ENCODE results near the gene INSL3. TPM values are rescaled to one million over a fixed set of nuclear protein-coding genes. Genes with fewer than 3 reads are reported as not detected.

The INSL3 gene
- polyA plus RNA-seq, 3 donors, result 0.25 to 1.7 (median 0.64) TPM

DNA sequence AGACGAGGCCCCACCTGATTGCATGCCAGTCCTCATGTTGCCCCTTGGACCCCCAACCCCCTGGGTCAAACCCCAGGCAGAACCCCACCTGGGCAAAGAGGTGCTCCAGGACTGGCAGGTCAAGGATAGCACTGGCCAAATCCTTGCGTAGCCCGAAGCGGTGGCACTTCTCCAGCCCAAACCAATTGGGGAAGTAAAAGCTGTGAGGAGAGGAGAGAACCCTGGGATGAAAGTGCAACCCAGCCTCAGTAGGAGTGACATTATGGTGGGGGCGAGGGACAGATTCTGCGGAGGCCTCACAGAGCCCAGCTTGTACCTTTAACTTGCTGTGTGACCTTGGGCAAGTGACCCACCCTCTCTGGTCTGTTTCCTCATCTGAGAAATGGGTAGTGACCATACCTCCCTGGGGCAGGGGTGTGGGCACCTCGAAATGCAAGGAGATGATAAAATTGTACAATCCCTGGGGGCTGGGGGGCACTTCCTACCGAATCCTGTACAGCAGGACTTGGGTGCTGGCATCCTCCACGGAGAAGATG is 22.0 kb upstream of the INSL3 start:
- H3K27ac Mint-ChIP-seq, result peak overlapping the region in 2 of 7 donors; percentile 15 to 37
- Histone ChIP-seq H3K4me1 (ENCODE audit: control insufficient read depth in 1 of 2, insufficient read depth in 2 of 2, low read length in 2 of 2) (peaks cover 41 to 50% of the 10 kb centered on the region in 2 donors), H3K36me3 (replicated peaks in 1 of 2; ENCODE audit: control insufficient read depth in 1 of 2, insufficient read depth in 2 of 2, low read length in 2 of 2) (peaks cover 30 to 45% of the 10 kb centered on the region in 2 donors)

GRCh38 chr19:17842663-17843291 is 21.5 kb upstream of the INSL3 start:
- Histone ChIP-seq H3K9me3 (replicated peaks in 1 of 2; ENCODE audit: control insufficient read depth in 1 of 2, insufficient read depth in 1 of 2, low read length in 2 of 2) (no peaks in the 10 kb centered on the region), H3K79me2 (ENCODE audit: insufficient read depth, low read length) (peaks cover 3% of the 10 kb centered on the region), H3K9ac (ENCODE audit: insufficient read depth, low read length, poor library complexity, severe bottlenecking) (no peak overlapping the region), H3K27me3 (ENCODE audit: control insufficient read depth in 2 of 2, insufficient read depth in 2 of 2, low read length in 2 of 2) (no peaks in the 10 kb centered on the region), H3K4me2 (replicated peaks; ENCODE audit: extremely low read depth, low read length, poor library complexity, severe bottlenecking) (no peak overlapping the region), H4K20me1 (ENCODE audit: insufficient read depth, low read length) (peaks cover 17% of the 10 kb centered on the region), H3K4me1 (ENCODE audit: control insufficient read depth in 1 of 2, insufficient read depth in 2 of 2, low read length in 2 of 2) (peaks cover 36 to 44% of the 10 kb centered on the region in 2 donors), H2AFZ (ENCODE audit: insufficient read depth, low read depth, low read length, poor library complexity, severe bottlenecking) (no peak overlapping the region), H3K27ac (ENCODE audit: low read depth in 1 of 2, low read length in 2 of 2) (no peak overlapping the region), H3K36me3 (replicated peaks in 1 of 2; ENCODE audit: control insufficient read depth in 1 of 2, insufficient read depth in 2 of 2, low read length in 2 of 2) (peaks cover 36 to 51% of the 10 kb centered on the region in 2 donors), H3K4me3 (replicated peaks in 1 of 3; ENCODE audit: low read depth in 2 of 3, low read length in 3 of 3) (peak overlapping the region in 1 of 3 experiments; percentile 20)
- no peak for DNase-seq
- TF ChIP-seq, protein P1, sequence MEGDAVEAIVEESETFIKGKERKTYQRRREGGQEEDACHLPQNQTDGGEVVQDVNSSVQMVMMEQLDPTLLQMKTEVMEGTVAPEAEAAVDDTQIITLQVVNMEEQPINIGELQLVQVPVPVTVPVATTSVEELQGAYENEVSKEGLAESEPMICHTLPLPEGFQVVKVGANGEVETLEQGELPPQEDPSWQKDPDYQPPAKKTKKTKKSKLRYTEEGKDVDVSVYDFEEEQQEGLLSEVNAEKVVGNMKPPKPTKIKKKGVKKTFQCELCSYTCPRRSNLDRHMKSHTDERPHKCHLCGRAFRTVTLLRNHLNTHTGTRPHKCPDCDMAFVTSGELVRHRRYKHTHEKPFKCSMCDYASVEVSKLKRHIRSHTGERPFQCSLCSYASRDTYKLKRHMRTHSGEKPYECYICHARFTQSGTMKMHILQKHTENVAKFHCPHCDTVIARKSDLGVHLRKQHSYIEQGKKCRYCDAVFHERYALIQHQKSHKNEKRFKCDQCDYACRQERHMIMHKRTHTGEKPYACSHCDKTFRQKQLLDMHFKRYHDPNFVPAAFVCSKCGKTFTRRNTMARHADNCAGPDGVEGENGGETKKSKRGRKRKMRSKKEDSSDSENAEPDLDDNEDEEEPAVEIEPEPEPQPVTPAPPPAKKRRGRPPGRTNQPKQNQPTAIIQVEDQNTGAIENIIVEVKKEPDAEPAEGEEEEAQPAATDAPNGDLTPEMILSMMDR (IDR thresholded peaks at IDR 0.05), result no peak
- Mint-ChIP-seq H3K27me3 (ENCODE audit: low read depth in 3 of 3) (peaks cover 0 to 6% (median 2%) of the 10 kb centered on the region in 3 donors), H3K4me1 (peaks cover 41% of the 10 kb centered on the region), H3K27ac (no peak overlapping the region), H3K4me3 (no peak overlapping the region), H3K9me3 (no peaks in the 10 kb centered on the region), H3K36me3 (peaks cover 47 to 64% of the 10 kb centered on the region in 2 donors)
- 97% methylated on average over 16 of the region's 20 CpGs for WGBS (ENCODE audit: insufficient coverage)
- intact Hi-C loops (cut with micrococcal nuclease), result no loop called here

More for the DNA sequence above, 22.0 kb upstream of the INSL3 start:
- WGBS (ENCODE audit: insufficient coverage), result 57% methylated on average over 7 of the region's 9 CpGs
- Mint-ChIP-seq H3K4me3 (no peak overlapping the region), H3K9me3 (no peaks in the 10 kb centered on the region), H3K4me1 (peaks cover 46% of the 10 kb centered on the region), H3K36me3 (peaks cover 41 to 58% of the 10 kb centered on the region in 2 donors), H3K27me3 (ENCODE audit: low read depth in 3 of 3) (peaks cover 0 to 6% (median 2%) of the 10 kb centered on the region in 3 donors)
- H3K27me3 ChIP-seq (ENCODE audit: control insufficient read depth in 2 of 2, insufficient read depth in 2 of 2, low read length in 2 of 2), result no peaks in the 10 kb centered on the region
- intact Hi-C loops (cut with micrococcal nuclease), result no loop called here
- no peak overlapping the region for H3K27ac ChIP-seq (ENCODE audit: low read depth in 1 of 2, low read length in 2 of 2)
- peaks cover 17% of the 10 kb centered on the region for H4K20me1 ChIP-seq (ENCODE audit: insufficient read depth, low read length)
- TF ChIP-seq, protein P1 (IDR thresholded peaks at IDR 0.05), result no peak
- peaks cover 3% of the 10 kb centered on the region for H3K79me2 ChIP-seq (ENCODE audit: insufficient read depth, low read length)
- H3K9ac ChIP-seq (ENCODE audit: insufficient read depth, low read length, poor library complexity, severe bottlenecking), result no peak overlapping the region
- no peak overlapping the region for H3K4me2 ChIP-seq (replicated peaks; ENCODE audit: extremely low read depth, low read length, poor library complexity, severe bottlenecking)
- H2AFZ ChIP-seq (ENCODE audit: insufficient read depth, low read depth, low read length, poor library complexity, severe bottlenecking), result no peak overlapping the region
- no peaks in the 10 kb centered on the region for H3K9me3 ChIP-seq (replicated peaks in 1 of 2; ENCODE audit: control insufficient read depth in 1 of 2, insufficient read depth in 1 of 2, low read length in 2 of 2)
- H3K4me3 ChIP-seq (replicated peaks in 1 of 3; ENCODE audit: low read depth in 2 of 3, low read length in 3 of 3), result peak overlapping the region in 1 of 3 experiments; percentile 20
- peak in 1 of 3 donors; percentile 7 for DNase-seq

Data from CD14-positive monocyte (primary cell).